ENCODE data around the gene RMRP.
A peak's percentile ranks its signal among the peaks of the same experiment; 100 is the strongest.
"Not testable (repeated sequence)": the region's sequence is repeated elsewhere in the genome, so short reads cannot be mapped to it uniquely, and the experiment has no call there.

Gene RMRP

GRCh38 chr9:35641478-35641877 lies 16.3 kb downstream of the RMRP start:
- DNase-seq (ENCODE audit: low spot score) = not testable (repeated sequence)

- DNase-seq (ENCODE audit: low spot score) = not testable (repeated sequence)
These were observed 17.4 kb downstream of the RMRP start for GRCh38 chr9:35640431-35640830.

GRCh38 chr9:35639631-35640030 lies 18.2 kb downstream of the RMRP start:
- no peak for DNase-seq (ENCODE audit: low spot score)

- not testable (repeated sequence) for DNase-seq (ENCODE audit: low spot score)
These were observed 18.6 kb downstream of the RMRP start for GRCh38 chr9:35639225-35639624.

- not testable (repeated sequence) for DNase-seq (ENCODE audit: low spot score)
These were observed 19.1 kb downstream of the RMRP start for GRCh38 chr9:35638751-35639150.

GRCh38 chr9:35637427-35637955 lies 20.3 kb downstream of the RMRP start:
- DNase-seq (ENCODE audit: low spot score) = not testable (repeated sequence)

- DNase-seq (ENCODE audit: low spot score) = not testable (repeated sequence)
These were observed 21.0 kb downstream of the RMRP start for GRCh38 chr9:35636877-35637246.

GRCh38 chr9:35636135-35636876 lies 21.5 kb downstream of the RMRP start:
- no peak for DNase-seq (ENCODE audit: low spot score)

DNA sequence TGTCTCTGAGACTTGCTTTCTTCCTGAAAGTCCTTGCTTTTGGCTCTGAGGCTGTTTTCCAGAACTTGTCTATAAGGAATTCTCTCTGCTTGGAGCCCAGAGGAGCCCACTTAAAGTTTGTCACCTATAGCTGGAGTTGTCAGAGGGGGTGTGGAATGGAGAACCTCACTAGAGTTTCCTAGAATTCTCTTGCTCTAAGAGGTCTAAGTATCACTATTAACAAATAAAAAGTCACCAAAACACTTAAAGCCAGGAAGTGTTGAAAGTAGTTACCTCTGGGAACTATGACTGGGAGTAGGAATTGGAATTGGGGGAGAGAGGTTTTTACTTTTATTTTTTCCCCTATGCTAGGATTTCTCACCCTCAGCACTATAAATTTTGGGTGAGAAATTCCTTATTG lies 22.1 kb downstream of the RMRP start:
- DNase-seq (ENCODE audit: low spot score) = no peak

GRCh38 chr9:35629597-35629996 lies 28.2 kb downstream of the RMRP start:
- DNase-seq (ENCODE audit: low spot score) = no peak

GRCh38 chr9:35628389-35628991 lies 29.3 kb downstream of the RMRP start:
- no peak for DNase-seq (ENCODE audit: low spot score)

GRCh38 chr9:35627575-35627974 lies 30.2 kb downstream of the RMRP start:
- no peak for DNase-seq (ENCODE audit: low spot score)

DNA sequence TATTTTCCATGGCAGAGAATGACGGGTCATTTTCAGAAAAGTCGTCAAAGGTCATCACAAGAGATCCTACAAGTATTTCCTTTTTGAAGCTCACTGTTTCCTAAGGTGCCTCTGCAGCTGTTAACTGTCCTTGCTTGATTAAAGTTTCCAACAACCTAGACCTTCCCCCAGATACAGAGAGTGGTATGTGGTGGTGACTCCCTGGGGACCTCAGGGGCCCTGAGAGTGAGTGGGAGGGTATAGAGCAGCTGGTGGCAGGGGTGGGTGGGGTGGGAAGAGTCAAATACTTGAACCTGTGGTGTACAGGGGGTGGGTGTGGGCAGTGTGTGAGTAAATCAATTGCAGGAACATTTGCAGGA lies 38.0 kb downstream of the RMRP start:
- no peak for DNase-seq (ENCODE audit: low spot score)

GRCh38 chr9:35618854-35619799 lies 38.7 kb downstream of the RMRP start:
- DNase-seq (ENCODE audit: low spot score) = no peak

- no peak for DNase-seq (ENCODE audit: low spot score)
These were observed 39.5 kb downstream of the RMRP start, which contains the start of gene CD72 for GRCh38 chr9:35618325-35618727. Gene CD72, minus strand, starts transcription at chr9:35618413. Its CDS starts 110 bp downstream, at chr9:35618303.

DNA sequence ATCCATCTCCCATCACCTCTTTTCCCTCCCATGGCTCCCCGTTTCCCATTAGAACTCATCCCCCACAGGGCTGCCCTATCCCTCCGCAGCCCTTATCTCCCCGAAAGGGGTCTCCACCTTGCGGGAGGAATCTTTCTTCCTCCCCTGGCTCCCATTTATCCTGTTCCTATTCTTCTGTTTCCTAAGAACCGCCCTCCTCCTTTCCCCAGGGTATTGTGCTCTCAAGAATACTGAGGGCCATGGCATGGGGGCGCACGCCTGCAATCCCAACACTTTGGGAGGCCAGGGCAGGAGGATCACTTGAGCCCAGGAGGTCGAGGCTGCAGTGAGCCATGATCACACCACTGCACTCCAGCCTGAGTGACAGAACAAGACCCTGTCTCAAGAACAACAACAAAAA lies 40.3 kb downstream of the RMRP start:
- DNase-seq (ENCODE audit: low spot score) = no peak

DNA sequence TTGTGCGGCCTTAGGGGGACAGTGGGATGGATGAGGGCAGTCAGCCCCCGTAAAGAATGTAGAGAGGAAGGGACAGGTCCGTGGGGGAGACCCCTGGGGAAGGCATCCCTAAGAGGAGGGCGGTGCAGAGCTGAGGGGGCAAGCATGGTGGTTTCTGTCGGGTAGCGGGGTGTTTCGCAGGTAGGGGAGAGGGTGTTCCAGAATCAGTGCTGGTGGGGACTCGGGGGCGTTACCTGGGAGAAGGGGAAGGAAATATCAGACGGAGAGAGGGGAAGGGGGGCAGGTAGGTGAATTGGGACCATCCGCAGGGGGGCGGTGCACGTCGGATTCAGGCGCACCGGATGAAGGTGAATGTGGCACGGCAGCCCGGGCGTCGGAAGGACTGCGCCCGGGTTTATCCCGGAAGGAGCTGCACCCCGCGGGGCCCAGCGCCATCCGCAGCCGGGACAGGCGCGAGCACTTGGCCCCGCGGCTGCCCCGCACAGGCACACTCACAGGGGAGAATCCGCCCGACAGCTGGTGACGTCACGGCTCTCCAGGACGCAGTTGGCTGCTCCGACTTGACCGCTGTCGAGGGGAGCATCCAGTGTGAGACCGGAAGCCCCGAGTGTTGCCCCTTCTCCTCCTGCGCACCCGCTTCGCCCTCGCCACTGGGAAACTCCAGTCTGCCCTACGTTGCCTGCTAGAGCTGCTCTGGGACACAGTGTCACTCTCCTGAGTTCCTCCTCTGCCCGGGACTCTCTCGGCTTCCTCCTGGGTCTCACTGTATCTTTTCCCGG lies 40.9 kb downstream of the RMRP start:
- no peak for DNase-seq (ENCODE audit: low spot score)

DNA sequence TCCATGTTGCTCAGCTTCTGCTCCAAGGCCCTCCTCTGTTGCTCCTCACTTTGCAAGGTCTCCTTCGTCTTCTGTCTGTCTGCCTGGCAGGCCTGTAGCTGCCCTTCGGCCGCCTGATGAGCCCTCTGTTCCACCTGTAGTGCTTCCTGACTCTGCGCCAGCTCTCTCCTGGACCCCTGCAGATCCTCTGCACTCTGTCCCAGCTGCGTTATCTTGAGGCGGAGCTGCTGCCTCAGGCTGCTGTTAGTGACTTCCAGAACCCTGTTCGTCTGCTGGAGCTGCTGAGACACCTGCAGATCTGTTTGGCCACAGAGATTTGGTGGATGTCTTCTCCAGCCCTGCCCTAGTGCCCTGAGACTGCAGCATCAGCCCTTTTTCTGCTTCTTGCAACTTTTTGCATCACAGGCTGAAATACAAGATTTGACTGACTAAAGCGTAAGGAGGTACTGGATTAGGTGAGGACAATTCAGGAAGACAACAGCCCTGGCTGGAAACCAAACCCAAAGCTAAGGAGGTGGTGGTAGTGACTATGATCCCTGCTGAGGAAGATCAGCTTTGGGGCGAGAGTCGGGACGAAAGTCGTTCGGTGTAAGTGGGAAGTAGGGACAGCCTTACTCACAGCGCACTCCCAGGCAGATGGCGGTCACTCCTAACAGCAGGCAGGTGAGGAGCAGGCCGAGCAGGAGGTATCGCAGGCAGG lies 41.7 kb downstream of the RMRP start:
- DNase-seq (ENCODE audit: low spot score) = no peak

- no peak for DNase-seq (ENCODE audit: low spot score)
These were observed 45.0 kb downstream of the RMRP start for GRCh38 chr9:35612843-35613242.

- DNase-seq (ENCODE audit: low spot score) = not testable (repeated sequence)
These were observed 45.8 kb downstream of the RMRP start for GRCh38 chr9:35612066-35612465.

DNA sequence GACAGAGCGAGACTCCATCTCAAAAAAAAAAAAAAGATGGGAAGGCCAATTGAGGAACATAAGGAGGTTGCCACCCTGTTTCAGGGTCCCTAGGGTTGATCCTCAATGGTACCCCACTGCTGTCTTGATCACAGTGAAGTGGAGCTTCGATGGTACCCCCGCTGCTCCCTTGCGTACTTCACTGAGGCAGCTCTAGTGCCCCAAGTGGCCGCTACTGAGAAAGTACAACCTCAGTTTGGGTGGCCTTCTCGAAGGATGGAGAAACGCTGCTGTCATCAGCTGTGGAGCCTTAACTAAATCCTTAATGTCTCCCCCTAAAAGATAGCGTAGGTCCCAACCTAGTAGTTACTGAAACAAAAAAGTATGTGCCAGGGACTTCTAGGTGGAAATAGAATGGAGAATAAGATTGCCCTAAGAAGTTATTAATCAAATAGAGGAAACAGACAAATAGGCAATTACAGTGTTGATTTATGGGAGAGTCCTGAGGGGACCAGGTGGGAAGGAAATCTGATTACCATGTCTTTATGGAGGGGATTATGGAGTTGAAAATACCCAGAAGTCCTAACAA lies 46.5 kb downstream of the RMRP start:
- peak; percentile 76 for DNase-seq (ENCODE audit: low spot score)

Data from HuH-7.5 (cell line).